HG02973 (cell line): Measurements from ENCODE around the gene SATB1.

Experiments
- ATAC-seq: cut with Tn5 transposase; IDR thresholded peaks from one replicate; pipeline ENCODE4 v1.9.1; 2021; ENCODE audit warnings: moderate library complexity; ENCODE audit not compliant: unreplicated experiment

The SATB1 gene

DNA sequence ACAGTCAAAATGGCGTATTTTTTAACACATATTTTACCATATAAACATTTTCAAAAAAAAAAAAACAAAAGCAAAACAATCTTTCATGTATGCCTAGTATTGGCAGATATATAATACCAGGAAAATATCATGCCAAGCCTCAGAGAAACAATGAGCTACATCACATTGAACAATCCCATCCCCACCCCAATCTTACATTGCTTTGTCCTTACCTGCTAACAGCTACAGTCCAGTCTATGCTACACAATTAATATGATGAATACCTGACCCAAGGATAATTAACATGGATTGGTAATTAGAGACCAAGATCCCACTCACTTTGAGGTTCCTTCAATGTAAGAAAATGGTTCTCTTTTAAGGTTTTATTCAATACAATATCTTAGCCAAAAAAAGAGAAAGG is 7.6 kb upstream of the SATB1 start:
- ATAC-seq, result no peak

- ATAC-seq, result no peak
These were observed 6.1 kb upstream of the SATB1 start for GRCh38 chr3:18431266-18431665.

DNA sequence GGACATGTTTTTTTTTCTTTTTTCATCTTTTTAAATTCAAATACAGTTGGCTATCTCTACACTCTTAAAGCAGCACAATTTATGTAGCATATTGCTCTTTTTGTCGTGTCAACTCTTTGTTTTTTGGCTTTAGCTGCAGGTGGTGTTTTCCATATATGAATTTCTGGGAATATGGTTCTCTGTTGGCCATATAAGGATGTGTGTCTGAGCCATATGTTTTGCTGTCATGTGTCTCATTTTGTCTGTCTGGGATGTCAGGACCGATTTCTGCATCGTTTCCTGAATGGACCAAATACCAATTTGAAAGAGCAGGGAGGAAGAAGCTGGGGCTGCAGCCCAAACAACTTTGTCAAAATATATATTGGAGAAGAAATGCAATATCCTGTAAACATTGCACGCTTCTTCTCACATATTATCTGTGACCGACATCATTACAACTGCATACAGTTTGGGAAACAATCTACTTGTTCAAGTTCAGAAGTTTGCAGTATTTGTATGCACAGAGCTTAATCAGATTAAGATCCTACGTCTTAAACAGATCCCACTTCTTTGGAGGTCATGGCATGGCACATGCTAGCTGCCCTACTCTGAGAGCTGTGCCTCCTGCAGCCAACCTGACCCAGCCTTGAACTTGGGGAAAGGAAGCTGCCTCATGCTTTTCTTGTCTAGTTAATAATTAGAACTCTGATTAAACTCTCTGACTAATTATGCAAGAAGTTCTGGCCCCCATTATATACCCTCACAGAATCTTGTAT is 4.0 kb upstream of the SATB1 start:
- no peak for ATAC-seq

DNA sequence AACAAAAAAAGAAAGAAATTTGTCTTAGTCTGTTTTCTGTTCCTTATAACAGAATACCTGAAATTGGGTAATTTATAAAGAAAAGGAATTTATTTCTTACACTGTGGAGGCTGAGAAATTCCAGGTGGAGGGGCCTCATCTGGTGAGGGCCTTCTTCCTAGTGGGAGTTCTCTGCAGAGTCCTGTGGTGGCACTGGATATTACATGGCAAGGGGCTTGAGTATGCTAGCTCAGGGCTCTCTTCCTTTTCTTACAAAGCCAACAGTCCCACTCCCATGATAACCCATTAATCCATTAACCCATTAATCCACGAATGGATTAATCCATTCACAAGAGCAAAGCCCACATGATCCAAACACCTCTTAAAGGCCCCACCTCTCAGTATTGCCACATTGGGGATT is 2.9 kb upstream of the SATB1 start:
- no peak for ATAC-seq

- no peak for ATAC-seq
These were observed 1.6 kb upstream of the SATB1 start for GRCh38 chr3:18426597-18427193.

- no peak for ATAC-seq
These were observed 610 bp upstream of the SATB1 start for GRCh38 chr3:18425641-18426257.

DNA sequence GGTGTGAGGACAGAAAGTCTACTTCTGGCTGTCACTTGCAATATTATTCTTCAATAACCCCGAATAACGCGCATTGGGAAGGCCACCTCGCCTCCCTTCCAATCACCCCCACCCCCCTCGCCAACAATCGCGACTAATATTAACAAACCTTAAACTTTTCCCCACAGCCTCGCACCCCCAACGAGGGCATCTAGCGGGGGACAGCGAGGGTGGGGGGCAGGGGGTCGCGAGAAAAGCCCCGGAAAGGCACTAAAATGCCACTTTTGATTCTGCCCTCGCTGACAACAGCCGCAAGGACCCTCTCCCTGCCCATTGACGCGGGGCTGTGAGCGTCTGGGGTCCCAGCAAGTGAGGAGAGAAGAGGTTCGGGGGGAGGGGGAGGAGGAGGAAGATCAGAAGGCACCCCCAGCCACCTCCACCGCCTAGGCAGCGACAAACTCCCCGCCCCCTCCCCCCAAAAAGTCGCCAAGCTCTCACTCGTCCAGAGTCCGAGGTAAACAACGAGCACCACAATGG is 868 bp downstream of the SATB1 start:
- ATAC-seq, result no peak

GRCh38 chr3:18423401-18424212 is 1.5 kb downstream of the SATB1 start:
- ATAC-seq, result peak; percentile 89

- no peak for ATAC-seq
These were observed 2.2 kb downstream of the SATB1 start for GRCh38 chr3:18422972-18423371.

- no peak for ATAC-seq
These were observed 4.6 kb downstream of the SATB1 start for GRCh38 chr3:18420555-18420954.

DNA sequence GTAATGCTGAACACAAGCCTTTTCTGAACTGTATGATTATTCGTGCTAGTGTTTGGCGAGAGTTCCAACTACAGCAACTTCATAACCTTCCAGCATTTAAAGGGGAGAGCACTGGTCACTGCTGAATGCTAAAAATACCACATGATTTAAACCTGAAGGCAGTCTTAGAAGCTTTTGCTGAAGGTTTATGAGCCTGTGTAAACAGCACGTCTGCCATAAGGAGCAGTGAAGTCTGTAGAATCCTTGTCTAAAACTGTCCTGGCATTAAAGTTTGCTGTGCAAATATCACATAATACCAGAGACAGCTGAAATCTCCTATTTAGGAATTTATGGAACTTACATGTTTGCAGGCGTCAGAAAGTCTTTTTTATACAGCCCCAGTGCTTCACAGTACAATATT is 5.9 kb downstream of the SATB1 start:
- ATAC-seq, result no peak

- ATAC-seq, result no peak
These were observed 7.1 kb downstream of the SATB1 start for GRCh38 chr3:18417904-18418572.

- ATAC-seq, result no peak
These were observed 8.8 kb downstream of the SATB1 start for GRCh38 chr3:18416332-18416731.

- no peak for ATAC-seq
These were observed 9.3 kb downstream of the SATB1 start for GRCh38 chr3:18415839-18416238.

- ATAC-seq, result no peak
These were observed 10.0 kb downstream of the SATB1 start for GRCh38 chr3:18415167-18415566.

GRCh38 chr3:18412684-18413083 is 12.5 kb downstream of the SATB1 start:
- no peak for ATAC-seq

DNA sequence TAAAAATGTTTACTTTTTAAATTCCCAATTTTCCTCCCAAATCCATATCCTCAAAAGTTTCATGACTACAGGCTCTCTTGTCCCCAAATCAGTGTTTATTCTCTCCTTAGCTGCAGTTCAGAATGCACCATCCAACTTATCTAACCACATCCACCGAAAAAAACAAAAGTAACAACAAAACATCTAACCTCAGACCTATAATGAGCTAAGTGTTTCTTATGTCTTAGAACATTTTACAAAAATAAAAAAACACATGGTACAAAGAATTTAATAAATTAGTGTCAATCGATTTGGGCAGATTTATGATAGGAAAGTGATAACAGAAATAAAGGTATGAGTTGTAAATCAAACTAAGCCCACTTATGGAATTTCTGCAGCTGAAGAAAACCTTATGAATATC is 13.6 kb downstream of the SATB1 start:
- ATAC-seq, result no peak

DNA sequence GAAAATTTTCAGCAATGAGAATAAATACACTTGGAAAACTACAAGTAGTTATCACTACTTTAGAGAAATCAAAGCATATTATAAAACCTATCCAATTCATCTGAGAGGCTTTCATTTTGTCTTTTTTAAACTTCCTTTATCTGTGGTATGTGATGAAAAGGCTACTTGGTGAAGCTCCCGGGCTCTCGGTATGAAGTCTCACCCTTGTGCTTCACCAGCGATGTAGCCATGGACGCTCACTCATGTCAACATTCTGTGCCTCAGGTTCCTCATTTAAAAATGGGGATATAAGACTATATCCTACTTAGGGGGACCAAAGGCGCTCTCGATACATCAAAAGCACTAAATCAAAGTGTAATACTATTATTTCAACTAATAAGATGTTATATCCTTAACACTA is 14.9 kb downstream of the SATB1 start:
- ATAC-seq, result no peak

DNA sequence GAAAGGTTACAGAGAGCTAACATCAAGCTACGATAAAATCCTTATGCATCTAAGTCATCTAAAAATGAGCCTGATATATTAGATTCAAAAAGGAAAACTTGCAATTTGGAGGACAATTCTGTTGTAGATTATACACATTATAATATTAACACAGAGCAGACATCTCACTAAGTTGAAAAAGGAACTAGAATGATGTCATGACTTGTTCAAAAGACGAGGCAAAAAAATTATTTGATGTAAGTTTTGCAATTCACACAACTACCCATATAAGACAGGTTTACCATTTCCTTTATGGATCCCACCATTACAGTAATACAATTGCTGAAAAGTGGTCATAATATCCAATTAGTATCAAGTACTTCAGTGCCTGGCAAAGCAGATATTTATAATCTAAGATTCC is 15.9 kb downstream of the SATB1 start:
- ATAC-seq, result no peak

DNA sequence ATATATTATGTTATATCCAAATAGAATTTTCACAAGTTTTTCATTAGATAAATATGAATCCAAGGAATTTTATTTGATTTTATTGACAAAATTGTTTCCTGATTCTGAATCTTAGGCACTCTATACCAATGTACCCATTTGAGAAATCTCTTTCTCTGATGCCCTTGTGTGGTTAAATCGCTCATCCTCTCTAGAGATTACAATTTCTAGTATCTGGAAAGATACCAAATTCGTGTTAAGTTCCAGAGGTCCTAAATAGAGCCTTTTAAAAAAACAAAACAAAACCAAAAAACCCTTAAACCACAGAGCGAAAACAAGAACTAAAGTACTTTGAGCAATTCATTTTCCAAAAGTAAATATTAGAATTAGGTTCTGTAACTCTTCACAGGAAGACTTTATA is 20.0 kb downstream of the SATB1 start:
- no peak for ATAC-seq

DNA sequence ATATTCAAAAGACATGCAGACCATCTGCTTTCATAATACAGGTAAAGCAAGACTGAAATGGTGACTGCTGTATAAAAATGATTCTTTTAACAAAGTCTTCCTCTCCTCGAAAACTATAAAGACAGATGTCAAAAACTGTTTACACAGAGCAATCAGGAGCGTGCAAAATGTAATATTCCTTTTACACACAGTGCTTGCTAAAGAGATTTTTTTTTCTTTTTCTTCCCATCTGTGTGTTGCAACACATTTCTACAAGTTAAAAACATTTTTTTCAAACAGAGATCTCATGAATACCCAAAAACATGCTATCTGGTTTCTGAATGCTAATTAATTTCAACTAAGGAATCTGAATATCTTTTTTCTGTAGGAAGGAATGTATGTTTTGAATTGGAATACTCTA is 22.1 kb downstream of the SATB1 start:
- no peak for ATAC-seq
